Astrocyte of the spinal cord (primary cell): Measurements from ENCODE around the gene NPL.

ENCODE experiments used
- DNase-seq: peaks from one replicate; pipeline ENCODE4 v3.0.0; 2011; ENCODE audit warnings: low read depth, low spot score
- H3K4me3 ChIP-seq: 2 replicates; pipeline ENCODE4 v1.5.1; 2011; ENCODE audit warnings: low read depth, mild to moderate bottlenecking, low read length, moderate library complexity
- in situ Hi-C: cut with HindIII; loops from 2 replicates; pipeline ENCODE4 v1.10.0; 2017; ENCODE audit warnings: low sequenced_read_pairs
- TF ChIP-seq, protein P1 (sequence below): IDR thresholded peaks from 2 replicates; pipeline ENCODE4 v1.5.1; 2012; ENCODE audit warnings: low read depth, mild to moderate bottlenecking, low read length, inconsistent platforms

The NPL gene

DNA sequence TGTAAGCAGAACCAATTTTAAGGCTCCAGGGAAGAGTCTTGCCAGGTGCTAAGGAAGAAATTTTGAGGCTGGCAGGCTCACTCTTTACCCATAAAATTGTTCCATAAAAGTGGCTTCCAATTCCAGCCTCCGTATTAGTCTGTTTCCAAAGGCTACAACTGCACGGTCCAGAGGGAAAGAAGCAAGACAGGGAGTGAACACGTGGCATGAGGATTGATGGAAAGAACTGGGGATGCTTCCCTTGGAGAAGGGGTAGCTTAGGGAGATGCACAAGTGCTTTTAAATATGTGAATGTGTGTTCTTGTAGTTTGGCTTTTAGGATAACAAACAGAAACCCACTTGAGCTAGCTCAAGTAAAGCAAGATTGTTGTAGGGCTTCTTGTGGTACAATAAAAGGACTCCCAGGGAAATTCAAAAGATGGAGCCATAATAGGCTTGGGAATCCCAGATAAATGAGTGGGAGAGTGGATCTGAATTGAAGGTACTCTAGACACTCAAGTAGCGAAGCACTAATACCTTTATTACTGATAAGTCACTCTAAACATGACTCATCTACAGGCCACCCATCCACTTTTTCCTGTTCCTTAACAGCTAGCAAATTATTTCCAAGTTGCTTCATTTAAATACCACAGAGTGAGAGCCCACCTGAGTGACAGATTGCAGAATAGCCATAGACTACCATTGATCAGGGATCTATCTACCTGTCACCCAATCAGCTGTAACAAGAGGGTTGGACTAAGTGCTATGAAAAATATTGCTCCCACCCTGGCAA, 34.8 kb upstream of the NPL start:
- no peak for DNase-seq
- TF ChIP-seq, protein P1, sequence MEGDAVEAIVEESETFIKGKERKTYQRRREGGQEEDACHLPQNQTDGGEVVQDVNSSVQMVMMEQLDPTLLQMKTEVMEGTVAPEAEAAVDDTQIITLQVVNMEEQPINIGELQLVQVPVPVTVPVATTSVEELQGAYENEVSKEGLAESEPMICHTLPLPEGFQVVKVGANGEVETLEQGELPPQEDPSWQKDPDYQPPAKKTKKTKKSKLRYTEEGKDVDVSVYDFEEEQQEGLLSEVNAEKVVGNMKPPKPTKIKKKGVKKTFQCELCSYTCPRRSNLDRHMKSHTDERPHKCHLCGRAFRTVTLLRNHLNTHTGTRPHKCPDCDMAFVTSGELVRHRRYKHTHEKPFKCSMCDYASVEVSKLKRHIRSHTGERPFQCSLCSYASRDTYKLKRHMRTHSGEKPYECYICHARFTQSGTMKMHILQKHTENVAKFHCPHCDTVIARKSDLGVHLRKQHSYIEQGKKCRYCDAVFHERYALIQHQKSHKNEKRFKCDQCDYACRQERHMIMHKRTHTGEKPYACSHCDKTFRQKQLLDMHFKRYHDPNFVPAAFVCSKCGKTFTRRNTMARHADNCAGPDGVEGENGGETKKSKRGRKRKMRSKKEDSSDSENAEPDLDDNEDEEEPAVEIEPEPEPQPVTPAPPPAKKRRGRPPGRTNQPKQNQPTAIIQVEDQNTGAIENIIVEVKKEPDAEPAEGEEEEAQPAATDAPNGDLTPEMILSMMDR, result no peak
- in situ Hi-C loops, result no loop called here
- no peak overlapping the region for H3K4me3 ChIP-seq

DNA sequence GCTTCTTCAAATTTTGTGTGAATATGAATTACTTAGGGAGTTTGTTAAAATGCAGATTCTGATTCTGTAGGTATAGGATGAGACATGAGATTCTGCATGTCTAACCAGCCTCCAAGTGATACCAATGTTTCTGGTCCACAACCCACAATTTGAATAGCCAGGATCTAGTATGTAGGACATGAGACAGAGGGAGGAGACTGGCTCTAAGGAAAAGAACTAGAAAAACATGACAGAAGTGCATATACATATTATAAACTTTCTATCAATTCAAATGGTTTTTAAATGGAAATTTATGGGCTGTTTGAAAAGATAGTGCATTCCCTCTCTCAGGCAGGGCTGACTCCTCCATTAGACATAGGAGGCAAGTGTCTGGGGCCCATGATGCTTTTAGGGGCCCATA, 33.9 kb upstream of the NPL start:
- in situ Hi-C loops, result no loop called here
- no peak overlapping the region for H3K4me3 ChIP-seq
- TF ChIP-seq, protein P1, result no peak
- no peak for DNase-seq

DNA sequence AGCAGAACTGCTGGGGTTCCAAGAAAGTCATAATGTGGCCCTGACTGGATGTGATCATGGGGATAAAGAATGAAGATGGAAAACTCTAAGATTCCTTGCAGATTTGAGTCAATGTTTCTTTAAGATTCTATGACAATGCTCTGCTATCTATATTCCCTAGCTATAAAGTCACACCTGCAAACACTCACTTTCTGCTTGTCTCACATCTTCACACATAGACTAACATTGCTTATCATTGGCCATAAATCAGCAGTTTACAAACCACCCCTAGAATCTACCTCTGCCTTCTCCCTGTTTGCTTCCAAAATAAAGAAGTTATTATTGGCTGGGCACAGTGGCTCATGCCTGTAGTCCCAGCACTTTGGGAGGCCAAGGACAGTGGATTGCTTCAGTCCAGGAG, 33.1 kb upstream of the NPL start:
- in situ Hi-C loops, result no loop called here
- H3K4me3 ChIP-seq, result no peak overlapping the region
- DNase-seq, result no peak
- TF ChIP-seq, protein P1, result no peak

DNA sequence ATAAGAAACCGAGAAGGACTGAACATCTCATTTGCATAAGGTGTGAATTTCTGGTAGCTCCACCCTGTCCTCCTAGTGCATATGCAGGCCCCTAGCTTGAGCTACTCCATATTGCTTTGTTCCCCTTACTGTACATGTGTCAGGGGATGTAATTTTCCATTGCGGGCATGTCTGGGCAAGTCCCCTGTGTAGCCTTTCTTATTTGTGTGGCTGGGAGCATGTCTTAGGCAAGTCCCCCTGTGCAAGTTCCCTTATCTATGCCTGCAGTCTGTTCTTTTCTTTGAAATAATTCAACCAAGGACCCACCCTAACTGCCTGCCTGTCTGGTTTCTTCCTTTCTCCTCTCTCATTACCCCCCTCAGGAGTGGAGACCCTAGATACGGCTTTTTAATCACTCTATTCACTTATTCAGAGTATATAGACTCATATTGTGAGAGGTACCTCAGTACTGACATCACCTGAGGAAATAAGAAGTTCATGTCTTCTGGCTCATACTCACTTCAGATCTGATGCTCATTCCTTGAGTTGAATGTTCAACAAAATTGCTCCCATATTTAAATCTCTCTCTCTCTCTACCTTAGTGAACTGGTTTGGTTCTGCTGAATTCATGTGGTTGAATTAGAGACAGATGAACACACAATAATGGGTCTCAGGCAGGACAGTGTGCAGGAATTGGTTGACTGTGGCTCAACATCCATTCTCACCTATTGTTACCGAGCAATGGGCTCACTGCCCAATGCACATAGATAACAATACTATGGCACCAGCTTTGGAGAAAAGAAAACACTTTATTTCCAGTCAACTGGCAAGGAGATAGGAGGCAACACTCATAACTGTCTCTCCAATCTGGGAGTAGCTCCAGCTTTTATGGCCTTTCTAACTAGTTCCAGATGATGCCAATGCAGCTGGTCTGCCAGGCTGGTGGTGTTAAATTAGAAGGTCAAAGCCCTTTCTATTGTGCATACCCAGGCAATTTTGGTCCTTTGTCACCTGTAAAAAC, 27.9 kb upstream of the NPL start:
- no peak overlapping the region for H3K4me3 ChIP-seq
- TF ChIP-seq, protein P1, result no peak
- DNase-seq, result no peak
- in situ Hi-C loops, result no loop called here

DNA sequence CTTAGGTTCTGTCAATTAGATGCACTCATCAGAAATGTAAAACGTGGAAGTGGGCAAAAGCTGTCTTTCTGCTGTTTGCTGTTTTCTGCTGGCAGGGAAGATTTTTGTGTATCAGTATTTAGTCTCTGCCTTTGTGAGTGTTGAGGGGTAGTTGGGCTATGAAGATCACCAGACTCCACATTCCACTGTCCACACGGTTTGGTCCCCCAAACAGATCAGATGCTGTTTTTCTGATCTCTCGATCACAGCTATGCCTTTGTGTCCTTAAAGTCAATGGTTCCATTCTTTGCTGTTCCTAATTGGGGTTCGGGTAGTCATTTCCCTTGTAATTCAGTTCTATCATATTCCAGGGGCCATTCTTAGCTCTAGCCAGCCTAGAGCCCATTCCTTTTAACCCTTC, 27.0 kb upstream of the NPL start:
- no peak overlapping the region for H3K4me3 ChIP-seq
- in situ Hi-C loops, result no loop called here
- TF ChIP-seq, protein P1, result no peak
- DNase-seq, result no peak

DNA sequence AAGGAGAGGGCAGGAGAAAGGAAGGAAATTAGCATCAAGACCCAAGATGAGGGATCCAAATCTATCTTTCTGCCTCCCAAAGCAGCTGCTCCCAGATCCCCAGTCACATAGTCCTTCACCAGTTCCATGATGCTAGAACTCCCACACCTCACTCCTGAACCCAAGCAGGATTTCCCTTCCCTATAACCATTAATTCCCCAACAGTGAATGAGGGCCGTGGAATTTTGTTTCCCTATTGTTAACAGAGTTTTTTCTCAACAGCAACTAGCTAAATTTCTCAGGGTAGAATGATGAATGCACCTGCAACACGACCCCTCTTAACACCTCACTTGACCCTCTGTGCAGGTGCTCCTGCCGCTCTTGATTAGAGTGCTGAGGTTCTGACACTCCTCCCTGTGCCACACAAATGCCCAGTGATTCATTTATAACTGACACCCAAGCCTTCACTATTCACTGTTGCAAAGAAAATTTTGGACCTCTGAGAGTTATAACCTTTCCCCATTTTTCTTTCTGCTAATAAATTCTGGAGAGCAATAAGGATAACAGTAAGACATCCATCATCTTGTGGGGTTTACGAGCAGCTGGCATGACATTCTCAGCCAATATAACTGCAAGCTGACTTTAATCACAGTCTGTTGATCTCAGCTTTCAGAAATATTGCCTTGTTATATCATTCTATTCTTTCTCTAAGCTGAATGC, 25.4 kb upstream of the NPL start:
- in situ Hi-C loops, result no loop called here
- no peak for DNase-seq
- TF ChIP-seq, protein P1, result no peak
- no peak overlapping the region for H3K4me3 ChIP-seq
